Measurements from ENCODE around the gene ZNF451.

Gene ZNF451

GRCh38 chr6:57116776-57117175 is 26.8 kb downstream of the ZNF451 start:
- TF ChIP-seq ARNT (IDR thresholded peaks at IDR 0.05) (no peak), L3MBTL2 (conservative IDR thresholded peaks at IDR 0.05) (no peak), ZNF384 (IDR thresholded peaks at IDR 0.05) (no peak), BHLHE40 (IDR thresholded peaks at IDR 0.05; ENCODE audit: borderline replicate concordance) (no peak), PKNOX1 (IDR thresholded peaks at IDR 0.05) (no peak), FOXM1 (IDR thresholded peaks at IDR 0.05; ENCODE audit: borderline replicate concordance) (no peak), ELF4 (IDR thresholded peaks at IDR 0.05) (no peak), FOXK2 (IDR thresholded peaks at IDR 0.05) (no peak), SUZ12 (IDR thresholded peaks at IDR 0.05) (no peak), FOXA1 (IDR thresholded peaks at IDR 0.05) (no peak), LEF1 (IDR thresholded peaks at IDR 0.05; ENCODE audit: borderline replicate concordance) (no peak), HDGF (IDR thresholded peaks at IDR 0.05; ENCODE audit: borderline replicate concordance) (no peak)
- CTCF ChIA-PET, result interaction anchor here (0.7 kb wide), 1 partner anchor 14 kb away, joined by 4 read pairs; no protein-coding TSS in a partner anchor
- POLR2A ChIA-PET, result no interaction called here
- DNase-seq (ENCODE audit: extremely low spot score), result no peak

GRCh38 chr6:57117796-57118195 is 27.8 kb downstream of the ZNF451 start:
- CTCF ChIA-PET, result interaction anchor here (0.7 kb wide), 1 partner anchor 15 kb away, joined by 4 read pairs; no protein-coding TSS in a partner anchor
- TF ChIP-seq TARDBP (IDR thresholded peaks at IDR 0.05) (no peak), FOXK2 (IDR thresholded peaks at IDR 0.05) (no peak), HDGF (IDR thresholded peaks at IDR 0.05; ENCODE audit: borderline replicate concordance) (no peak), NFRKB (IDR thresholded peaks at IDR 0.05) (no peak), L3MBTL2 (conservative IDR thresholded peaks at IDR 0.05) (no peak), CTBP1 (IDR thresholded peaks at IDR 0.05; ENCODE audit: borderline replicate concordance) (no peak), PKNOX1 (IDR thresholded peaks at IDR 0.05) (no peak), SP1 (IDR thresholded peaks at IDR 0.05) (no peak), SUZ12 (IDR thresholded peaks at IDR 0.05) (no peak), LEF1 (IDR thresholded peaks at IDR 0.05; ENCODE audit: borderline replicate concordance) (no peak), ELF4 (IDR thresholded peaks at IDR 0.05) (no peak), FOXM1 (IDR thresholded peaks at IDR 0.05; ENCODE audit: borderline replicate concordance) (no peak), FOXA1 (IDR thresholded peaks at IDR 0.05) (no peak), ARNT (IDR thresholded peaks at IDR 0.05) (no peak), BHLHE40 (IDR thresholded peaks at IDR 0.05; ENCODE audit: borderline replicate concordance) (no peak), ZNF384 (IDR thresholded peaks at IDR 0.05) (no peak)
- DNase-seq (ENCODE audit: extremely low spot score), result no peak
- POLR2A ChIA-PET, result no interaction called here

- ChIA-PET POLR2A (no interaction called here), CTCF (no interaction called here)
- TF ChIP-seq FOXK2 (IDR thresholded peaks at IDR 0.05), result no peak
- TF ChIP-seq FOXM1 (IDR thresholded peaks at IDR 0.05; ENCODE audit: borderline replicate concordance), result no peak
- TF ChIP-seq SUZ12 (IDR thresholded peaks at IDR 0.05), result no peak
- no peak for DNase-seq (ENCODE audit: extremely low spot score)
Observed at GRCh38 chr6:57123111-57123510, 33.1 kb downstream of the ZNF451 start.

- no peak for DNase-seq (ENCODE audit: extremely low spot score)
- ChIA-PET CTCF (no interaction called here), POLR2A (no interaction called here)
- no peak for TF ChIP-seq TARDBP (IDR thresholded peaks at IDR 0.05)
- TF ChIP-seq PKNOX1 (IDR thresholded peaks at IDR 0.05), result peak; percentile 76
Observed at GRCh38 chr6:57127763-57128162, 37.8 kb downstream of the ZNF451 start.

GRCh38 chr6:57130661-57131177 is 40.7 kb downstream of the ZNF451 start:
- no peak for TF ChIP-seq FOXA1 (IDR thresholded peaks at IDR 0.05)
- TF ChIP-seq ARNT (IDR thresholded peaks at IDR 0.05), result no peak
- no peak for TF ChIP-seq FOXK2 (IDR thresholded peaks at IDR 0.05)
- TF ChIP-seq HDGF (IDR thresholded peaks at IDR 0.05; ENCODE audit: borderline replicate concordance), result no peak
- no peak for TF ChIP-seq SP1 (IDR thresholded peaks at IDR 0.05)
- TF ChIP-seq LEF1 (IDR thresholded peaks at IDR 0.05; ENCODE audit: borderline replicate concordance), result no peak
- TF ChIP-seq BHLHE40 (IDR thresholded peaks at IDR 0.05; ENCODE audit: borderline replicate concordance), result no peak
- no peak for TF ChIP-seq PKNOX1 (IDR thresholded peaks at IDR 0.05)
- no peak for TF ChIP-seq CTBP1 (IDR thresholded peaks at IDR 0.05; ENCODE audit: borderline replicate concordance)
- no peak for TF ChIP-seq ZNF384 (IDR thresholded peaks at IDR 0.05)
- no peak for TF ChIP-seq NFRKB (IDR thresholded peaks at IDR 0.05)
- TF ChIP-seq FOXM1 (IDR thresholded peaks at IDR 0.05; ENCODE audit: borderline replicate concordance), result no peak
- no peak for TF ChIP-seq SUZ12 (IDR thresholded peaks at IDR 0.05)
- no peak for TF ChIP-seq TARDBP (IDR thresholded peaks at IDR 0.05)
- ChIA-PET CTCF (interaction anchor here (0.6 kb wide), 1 partner anchor 228 kb away, joined by 4 read pairs; no protein-coding TSS in a partner anchor), POLR2A (no interaction called here)
- DNase-seq (ENCODE audit: extremely low spot score), result no peak

GRCh38 chr6:57134954-57135353 is 45.0 kb downstream of the ZNF451 start:
- DNase-seq (ENCODE audit: extremely low spot score), result no peak
- POLR2A ChIA-PET, result no interaction called here
- TF ChIP-seq L3MBTL2 (conservative IDR thresholded peaks at IDR 0.05) (no peak), SUZ12 (IDR thresholded peaks at IDR 0.05) (no peak), LEF1 (IDR thresholded peaks at IDR 0.05; ENCODE audit: borderline replicate concordance) (no peak), PKNOX1 (IDR thresholded peaks at IDR 0.05) (no peak), SP1 (IDR thresholded peaks at IDR 0.05) (no peak), FOXA1 (IDR thresholded peaks at IDR 0.05) (no peak), NFRKB (IDR thresholded peaks at IDR 0.05) (no peak)
- CTCF ChIA-PET, result no interaction called here
